Body of pancreas (tissue), 4 donors: ENCODE measurements around the gene SMO. TPM values are rescaled to one million over a fixed set of nuclear protein-coding genes. Genes with fewer than 3 reads are reported as not detected.

Experiments used
- ATAC-seq: fragments of 150-250 bp; one replicate; pipeline ENCODE4 v1.9.1; 2016
- DNase-seq, 4 donors: peaks; one replicate each; pipeline ENCODE4 v3.0.0-alpha.2; 2019
- H3K27ac ChIP-seq, 4 donors: fragments of 200-600 bp; sonication (generic); 1 replicate in 3 of 4; 2 replicates in 1 of 4; pipeline versions ENCODE4 v1.5.1 to v1.6.1; 2016 to 2019; ENCODE audit warnings: mild to moderate bottlenecking in 1 of 4, mixed read lengths in 1 of 4, moderate library complexity in 1 of 4
- H3K27me3 ChIP-seq, 2 donors: fragments of 200-600 bp; sonication (generic); one replicate each; pipeline ENCODE4 v1.6.0; 2016; ENCODE audit warnings: mild to moderate bottlenecking in 1 of 2
- H3K36me3 ChIP-seq, 2 donors: fragments of 200-600 bp; sonication (generic); replicated peaks in 1 of 2; 2 replicates each; pipeline ENCODE4 v1.5.1; 2016; ENCODE audit warnings: low read depth in 2 of 2; ENCODE audit not compliant: insufficient read depth in 1 of 2
- H3K4me1 ChIP-seq: fragments of 200-600 bp; sonication (generic); one replicate; pipeline ENCODE4 v1.6.0; 2016
- H3K4me3 ChIP-seq, 2 donors: fragments of 200-600 bp; sonication (generic); 1 replicate in 1 of 2; 2 replicates in 1 of 2; pipeline ENCODE4 v1.5.1; 2016 to 2019
- H3K9me3 ChIP-seq, 3 donors: fragments of 200-600 bp; sonication (generic); 1 replicate in 2 of 3; 2 replicates in 1 of 3; pipeline ENCODE4 v1.5.1; 2016
- POLR2A ChIP-seq, 3 donors: fragments of 450-650 bp; IDR thresholded peaks; one replicate each; pipeline ENCODE4 v1.6.1; 2016; ENCODE audit warnings: antibody characterized with exemption in 3 of 3, mild to moderate bottlenecking in 2 of 3
- WGBS, 2 donors: methylation state at CpG; one replicate each; pipeline ENCODE4 v1.1.5; 2017; 5-methylcytosine and 5-hydroxymethylcytosine counted together
- intact Hi-C: fragments of 100-400 bp; cut with DNase I; formaldehyde crosslinking; loops from one replicate; pipeline ENCODE4 v1.15.1; 2023
- total RNA-seq, 2 donors: library from RNA; depleted of rRNA; stranded (reverse); fragments of >200 nt; gene quantifications; one replicate each; pipeline ENCODE4 v1.1.0, GENCODE V29; 2016
- TF ChIP-seq, protein P1 (sequence below), 7 experiments: fragments of 450-650 bp in 4 of 7; fragments of 200-600 bp in 3 of 7; sonication (generic) in 3 of 7; IDR thresholded peaks; one replicate each; pipeline ENCODE4 v1.5.1; 2016 to 2019; ENCODE audit warnings: antibody characterized with exemption in 7 of 7

Gene SMO
- total RNA-seq, 2 donors from 2014 or later: 6.5 to 12.2 TPM

DNA sequence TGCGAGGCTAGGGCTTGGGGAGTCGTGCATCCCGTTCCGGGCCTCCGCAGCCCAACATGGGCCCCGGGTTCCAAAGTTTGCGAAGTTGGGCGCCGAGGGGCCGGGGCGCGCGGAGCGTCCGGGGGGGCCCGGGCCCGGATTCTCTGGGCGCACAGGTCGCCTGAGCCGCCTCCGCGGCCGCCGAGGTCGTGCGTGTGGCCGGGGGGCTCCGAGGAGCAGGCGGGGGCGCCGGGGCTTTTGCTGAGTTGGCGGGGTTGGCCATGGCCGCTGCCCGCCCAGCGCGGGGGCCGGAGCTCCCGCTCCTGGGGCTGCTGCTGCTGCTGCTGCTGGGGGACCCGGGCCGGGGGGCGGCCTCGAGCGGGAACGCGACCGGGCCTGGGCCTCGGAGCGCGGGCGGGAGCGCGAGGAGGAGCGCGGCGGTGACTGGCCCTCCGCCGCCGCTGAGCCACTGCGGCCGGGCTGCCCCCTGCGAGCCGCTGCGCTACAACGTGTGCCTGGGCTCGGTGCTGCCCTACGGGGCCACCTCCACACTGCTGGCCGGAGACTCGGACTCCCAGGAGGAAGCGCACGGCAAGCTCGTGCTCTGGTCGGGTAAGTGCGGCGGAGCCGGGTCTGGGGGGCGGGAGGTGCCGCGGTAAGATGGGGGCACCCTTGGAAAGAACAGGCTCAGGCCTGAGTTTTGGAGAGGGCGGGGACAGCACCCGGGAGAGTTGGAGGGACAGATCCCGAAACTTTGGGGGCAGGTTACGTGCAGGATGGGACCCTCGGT, 643 bp downstream of the SMO start:
- Histone ChIP-seq H3K9me3 (no peaks in the 10 kb centered on the region), H3K36me3 (no peaks in the 10 kb centered on the region), H3K27ac (peak overlapping the region in 2 of 4 donors; percentile 34 to 55), H3K4me1 (peaks cover 9% of the 10 kb centered on the region), H3K27me3 (no peaks in the 10 kb centered on the region), H3K4me3 (peak overlapping the region; percentile 65 to 86)
- intact Hi-C loops: no loop called here
- DNase-seq: peak; percentile 28 to 36 (median 32)
- 1 to 8% methylated on average over 12 to 79 of the region's 83 CpGs for WGBS, 2 donors
- peak; percentile 69 for ATAC-seq
- no peak for TF ChIP-seq POLR2A (IDR thresholded peaks at IDR 0.05)
- TF ChIP-seq, protein P1, sequence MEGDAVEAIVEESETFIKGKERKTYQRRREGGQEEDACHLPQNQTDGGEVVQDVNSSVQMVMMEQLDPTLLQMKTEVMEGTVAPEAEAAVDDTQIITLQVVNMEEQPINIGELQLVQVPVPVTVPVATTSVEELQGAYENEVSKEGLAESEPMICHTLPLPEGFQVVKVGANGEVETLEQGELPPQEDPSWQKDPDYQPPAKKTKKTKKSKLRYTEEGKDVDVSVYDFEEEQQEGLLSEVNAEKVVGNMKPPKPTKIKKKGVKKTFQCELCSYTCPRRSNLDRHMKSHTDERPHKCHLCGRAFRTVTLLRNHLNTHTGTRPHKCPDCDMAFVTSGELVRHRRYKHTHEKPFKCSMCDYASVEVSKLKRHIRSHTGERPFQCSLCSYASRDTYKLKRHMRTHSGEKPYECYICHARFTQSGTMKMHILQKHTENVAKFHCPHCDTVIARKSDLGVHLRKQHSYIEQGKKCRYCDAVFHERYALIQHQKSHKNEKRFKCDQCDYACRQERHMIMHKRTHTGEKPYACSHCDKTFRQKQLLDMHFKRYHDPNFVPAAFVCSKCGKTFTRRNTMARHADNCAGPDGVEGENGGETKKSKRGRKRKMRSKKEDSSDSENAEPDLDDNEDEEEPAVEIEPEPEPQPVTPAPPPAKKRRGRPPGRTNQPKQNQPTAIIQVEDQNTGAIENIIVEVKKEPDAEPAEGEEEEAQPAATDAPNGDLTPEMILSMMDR (IDR thresholded peaks at IDR 0.05): no peak

DNA sequence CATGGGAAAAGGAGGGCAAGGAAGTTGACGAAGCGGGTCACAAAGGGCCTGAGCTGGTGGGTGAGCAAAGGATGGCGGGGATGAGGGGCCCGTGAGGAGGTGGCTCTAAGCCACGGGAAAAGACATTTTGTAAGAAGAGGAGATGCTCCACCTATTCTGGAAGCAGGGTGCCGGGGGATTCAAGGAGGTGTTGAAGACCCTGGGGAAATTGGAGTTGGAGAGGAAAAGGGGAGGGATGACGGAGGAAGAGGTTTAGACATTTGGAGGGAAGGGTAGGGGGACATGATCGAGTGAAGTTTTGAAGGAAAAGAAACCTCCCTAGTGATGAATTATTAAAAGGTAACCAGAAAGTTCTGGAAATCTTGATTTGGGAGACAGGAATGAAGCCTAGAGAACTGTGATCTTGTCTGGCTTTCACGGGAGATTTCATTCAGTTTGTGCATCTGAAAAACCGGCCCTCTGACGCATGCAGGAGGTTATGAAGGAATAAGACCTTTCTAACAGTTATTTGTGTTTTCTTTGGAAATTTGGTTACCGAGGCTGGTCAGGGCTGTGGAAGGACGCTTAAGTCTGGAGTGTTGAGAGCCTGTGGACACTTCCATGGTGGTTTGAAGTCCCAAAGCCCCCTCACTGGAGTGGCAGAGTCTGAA, 1.4 kb downstream of the SMO start:
- TF ChIP-seq POLR2A (IDR thresholded peaks at IDR 0.05): no peak
- TF ChIP-seq, protein P1 (IDR thresholded peaks at IDR 0.05): no peak
- DNase-seq (no peak), ATAC-seq (no peak)
- Histone ChIP-seq H3K36me3 (no peaks in the 10 kb centered on the region), H3K4me3 (peak overlapping the region; percentile 65 to 86), H3K9me3 (no peaks in the 10 kb centered on the region), H3K27ac (no peak overlapping the region), H3K27me3 (no peaks in the 10 kb centered on the region), H3K4me1 (peaks cover 9% of the 10 kb centered on the region)
- 61 to 70% methylated on average over 13 of the region's 13 CpGs for WGBS, 2 donors
- intact Hi-C loops: no loop called here

DNA sequence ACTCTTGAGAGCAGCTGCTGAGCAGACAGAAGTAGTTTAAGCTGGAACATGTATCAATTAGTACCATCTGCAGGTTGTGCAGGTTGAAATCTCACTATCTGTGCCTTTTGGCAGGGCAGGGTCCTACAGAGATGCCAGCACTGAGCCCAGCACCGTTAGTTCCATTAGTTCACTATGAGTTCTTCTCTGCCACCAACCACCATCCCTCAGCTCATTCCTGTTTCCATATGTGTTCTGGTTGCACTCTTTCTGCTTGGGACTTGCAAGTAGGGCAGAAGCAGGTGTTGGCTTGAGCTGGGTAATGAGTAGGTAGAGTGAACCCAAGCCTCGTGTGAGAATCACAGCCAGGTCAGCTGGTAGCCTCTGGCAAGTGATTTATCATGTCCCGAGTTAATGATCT, 2.8 kb downstream of the SMO start:
- no peak overlapping the region for H3K27ac ChIP-seq
- no peaks in the 10 kb centered on the region for H3K36me3 ChIP-seq
- ATAC-seq: no peak
- intact Hi-C loops: no loop called here
- no peak for DNase-seq
- no peaks in the 10 kb centered on the region for H3K27me3 ChIP-seq
- H3K9me3 ChIP-seq: no peaks in the 10 kb centered on the region
- no peak overlapping the region for H3K4me3 ChIP-seq
- peaks cover 9% of the 10 kb centered on the region for H3K4me1 ChIP-seq
- TF ChIP-seq POLR2A (IDR thresholded peaks at IDR 0.05): no peak
- TF ChIP-seq, protein P1 (IDR thresholded peaks at IDR 0.05): no peak
- WGBS, 2 donors: 45 to 54% methylated on average over 3 of the region's 3 CpGs

DNA sequence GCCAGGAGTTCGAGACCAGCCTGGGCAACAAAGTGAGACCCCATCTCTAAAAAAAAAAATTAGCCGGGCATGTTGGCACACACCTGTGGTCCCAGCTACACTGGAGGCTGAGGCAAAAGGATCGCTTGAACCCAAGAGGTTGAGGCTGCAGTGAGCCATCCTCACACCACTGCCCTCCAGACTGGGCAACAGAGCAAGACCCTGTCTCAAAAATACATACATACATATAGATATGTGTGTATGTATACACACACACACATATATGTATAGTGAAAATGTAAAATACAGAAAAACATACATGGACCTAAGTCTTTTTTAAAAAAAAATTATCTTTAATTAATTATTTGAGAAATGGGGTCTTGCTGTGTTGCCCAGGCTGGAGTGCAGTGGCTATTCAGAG, 5.5 kb downstream of the SMO start:
- WGBS, 2 donors: 94% methylated on average over 3 of the region's 3 CpGs
- no peak for DNase-seq
- Histone ChIP-seq H3K9me3 (no peaks in the 10 kb centered on the region), H3K36me3 (no peaks in the 10 kb centered on the region), H3K27ac (no peak overlapping the region), H3K27me3 (no peaks in the 10 kb centered on the region), H3K4me1 (peaks cover 5% of the 10 kb centered on the region), H3K4me3 (no peak overlapping the region)
- intact Hi-C loops: no loop called here
- TF ChIP-seq, protein P1 (IDR thresholded peaks at IDR 0.05): no peak
- ATAC-seq: no peak
